ENCODE results near the gene MAP4K5. TPM values are rescaled to one million over a fixed set of nuclear protein-coding genes. Genes with fewer than 3 reads are reported as not detected.

MAP4K5 gene
- total and polyA plus RNA-seq, 9 donors = 32.4 to 202 (median 63.8) TPM

DNA sequence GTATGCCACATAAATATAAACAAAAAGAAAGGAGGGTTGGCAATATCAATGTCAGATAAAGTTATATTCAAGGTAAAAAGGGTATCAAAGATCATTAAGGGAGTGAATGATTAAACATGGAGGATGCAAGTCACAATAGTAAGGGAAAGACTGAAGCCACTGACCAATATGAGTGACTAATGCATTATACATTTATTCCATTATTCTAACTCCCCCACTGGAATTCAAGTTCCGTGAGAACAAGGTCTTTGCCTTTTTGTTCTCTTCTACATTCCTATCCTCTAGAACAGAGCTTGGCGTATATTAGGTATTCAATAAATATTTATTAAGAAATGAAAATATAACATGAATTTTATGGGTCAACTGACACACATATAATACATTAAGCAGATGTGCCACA lies 30.7 kb downstream of the MAP4K5 start:
- WGBS, 3 donors = 79 to 86% (median 86%) methylated on average over 2 of the region's 2 CpGs
- TF ChIP-seq POLR2A (IDR thresholded peaks at IDR 0.05) (no peak), EP300 (IDR thresholded peaks at IDR 0.05) (no peak)
- TF ChIP-seq, protein P1, sequence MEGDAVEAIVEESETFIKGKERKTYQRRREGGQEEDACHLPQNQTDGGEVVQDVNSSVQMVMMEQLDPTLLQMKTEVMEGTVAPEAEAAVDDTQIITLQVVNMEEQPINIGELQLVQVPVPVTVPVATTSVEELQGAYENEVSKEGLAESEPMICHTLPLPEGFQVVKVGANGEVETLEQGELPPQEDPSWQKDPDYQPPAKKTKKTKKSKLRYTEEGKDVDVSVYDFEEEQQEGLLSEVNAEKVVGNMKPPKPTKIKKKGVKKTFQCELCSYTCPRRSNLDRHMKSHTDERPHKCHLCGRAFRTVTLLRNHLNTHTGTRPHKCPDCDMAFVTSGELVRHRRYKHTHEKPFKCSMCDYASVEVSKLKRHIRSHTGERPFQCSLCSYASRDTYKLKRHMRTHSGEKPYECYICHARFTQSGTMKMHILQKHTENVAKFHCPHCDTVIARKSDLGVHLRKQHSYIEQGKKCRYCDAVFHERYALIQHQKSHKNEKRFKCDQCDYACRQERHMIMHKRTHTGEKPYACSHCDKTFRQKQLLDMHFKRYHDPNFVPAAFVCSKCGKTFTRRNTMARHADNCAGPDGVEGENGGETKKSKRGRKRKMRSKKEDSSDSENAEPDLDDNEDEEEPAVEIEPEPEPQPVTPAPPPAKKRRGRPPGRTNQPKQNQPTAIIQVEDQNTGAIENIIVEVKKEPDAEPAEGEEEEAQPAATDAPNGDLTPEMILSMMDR (IDR thresholded peaks at IDR 0.05) = no peak
- intact Hi-C loops (cut with DNase I) = no loop called here

DNA sequence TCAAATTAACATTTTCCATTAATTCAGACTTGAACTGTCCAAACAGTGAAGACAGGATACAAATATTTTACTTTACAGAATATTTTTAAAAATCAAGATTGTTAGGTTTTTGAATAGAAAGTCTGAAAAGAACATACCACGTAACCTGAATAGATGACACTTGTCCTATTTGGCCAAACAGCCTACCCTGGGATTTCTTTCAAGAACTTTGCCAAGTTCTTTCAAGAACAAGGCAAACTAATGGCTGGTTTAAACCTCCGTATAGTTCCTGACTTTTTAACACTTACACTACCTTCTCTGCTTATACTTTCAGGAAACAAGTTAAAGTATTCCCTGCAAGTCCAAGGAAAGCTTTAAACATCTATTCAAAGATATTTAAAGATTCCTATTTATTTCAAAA lies 35.0 kb downstream of the MAP4K5 start:
- no peaks in the 10 kb centered on the region for H3K9me3 ChIP-seq
- peaks cover 4% of the 10 kb centered on the region for H3K4me1 ChIP-seq (ENCODE audit: insufficient read depth)
- H3K4me3 ChIP-seq = no peak overlapping the region
- H3K36me3 ChIP-seq = no peaks in the 10 kb centered on the region
- 39 to 42% (median 39%) methylated on average over 2 of the region's 2 CpGs for WGBS, 3 donors
- intact Hi-C loops (cut with DNase I) = no loop called here
- H3K27me3 ChIP-seq = no peaks in the 10 kb centered on the region
- TF ChIP-seq, protein P1 (IDR thresholded peaks at IDR 0.05) = no peak
- TF ChIP-seq EP300 (IDR thresholded peaks at IDR 0.05) (no peak), POLR2A (IDR thresholded peaks at IDR 0.05) (no peak)
- H3K27ac ChIP-seq = no peak overlapping the region
- DNase-seq = no peak

More for the DNA sequence above, 30.7 kb downstream of the MAP4K5 start:
- H3K36me3 ChIP-seq = no peaks in the 10 kb centered on the region
- no peak for DNase-seq
- H3K9me3 ChIP-seq = no peaks in the 10 kb centered on the region
- H3K4me1 ChIP-seq (ENCODE audit: insufficient read depth) = peaks cover 4% of the 10 kb centered on the region
- no peak overlapping the region for H3K4me3 ChIP-seq
- no peaks in the 10 kb centered on the region for H3K27me3 ChIP-seq
- H3K27ac ChIP-seq = no peak overlapping the region

DNA sequence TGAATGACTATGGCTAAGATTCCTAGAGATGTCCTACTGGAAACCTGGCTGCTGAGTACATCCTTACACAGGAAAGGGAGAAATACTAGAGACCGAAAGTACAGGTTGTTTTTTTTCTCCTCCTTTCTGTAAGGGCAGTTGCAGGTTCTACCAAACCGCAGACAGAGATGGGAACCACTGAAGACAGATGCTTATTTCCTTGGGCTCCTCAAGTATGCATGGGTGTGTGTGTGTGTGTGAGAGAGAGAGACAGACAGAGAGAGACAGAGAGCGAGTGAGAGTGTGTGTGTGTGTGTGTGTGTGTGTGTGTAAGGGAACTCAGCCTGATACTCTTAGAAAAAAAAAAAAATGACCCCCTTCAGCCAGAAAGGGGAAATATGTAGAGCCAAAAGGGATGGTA lies 42.5 kb downstream of the MAP4K5 start:
- Histone ChIP-seq H3K36me3 (no peaks in the 10 kb centered on the region), H3K4me3 (no peak overlapping the region), H3K27ac (no peak overlapping the region), H3K9me3 (no peaks in the 10 kb centered on the region), H3K27me3 (no peaks in the 10 kb centered on the region), H3K4me1 (ENCODE audit: insufficient read depth) (peaks cover 2% of the 10 kb centered on the region)
- WGBS, 3 donors = 84 to 92% (median 89%) methylated on average over 3 of the region's 3 CpGs
- DNase-seq = no peak
- intact Hi-C loops (cut with DNase I) = no loop called here
- TF ChIP-seq, protein P1 (IDR thresholded peaks at IDR 0.05) = no peak
- TF ChIP-seq POLR2A (IDR thresholded peaks at IDR 0.05) = no peak
- no peak for TF ChIP-seq EP300 (IDR thresholded peaks at IDR 0.05)

DNA sequence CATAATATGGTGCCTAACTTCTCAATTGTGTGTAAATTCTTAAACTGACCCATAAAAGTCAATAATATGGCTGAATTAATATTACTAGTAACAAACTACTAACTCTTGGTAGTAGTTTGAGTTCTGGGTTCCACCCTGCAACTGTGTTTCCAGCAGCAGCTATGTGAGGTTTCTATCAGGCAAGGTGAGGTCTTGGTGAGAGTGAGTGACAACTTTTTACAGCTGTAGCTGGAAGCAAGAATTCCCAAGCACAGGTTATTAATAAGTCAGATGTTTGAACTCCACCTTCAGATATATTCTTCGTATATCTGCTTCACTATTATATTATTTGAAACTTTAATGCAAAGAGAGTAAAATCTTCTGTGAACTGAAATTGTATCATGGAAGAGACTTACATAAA lies 43.8 kb downstream of the MAP4K5 start:
- Histone ChIP-seq H3K9me3 (no peaks in the 10 kb centered on the region), H3K36me3 (no peaks in the 10 kb centered on the region), H3K27me3 (no peaks in the 10 kb centered on the region), H3K4me3 (no peak overlapping the region), H3K4me1 (ENCODE audit: insufficient read depth) (peaks cover 2% of the 10 kb centered on the region), H3K27ac (no peak overlapping the region)
- 93 to 97% (median 96%) methylated on average over 1 of the region's 1 CpG for WGBS, 3 donors
- intact Hi-C loops (cut with DNase I) = no loop called here
- TF ChIP-seq POLR2A (IDR thresholded peaks at IDR 0.05) = no peak
- TF ChIP-seq, protein P1 (IDR thresholded peaks at IDR 0.05) = no peak
- TF ChIP-seq EP300 (IDR thresholded peaks at IDR 0.05) = no peak
- no peak for DNase-seq

Data from ovary (tissue), 9 donors.